Muscle of back (tissue), 13 donors: ENCODE results near the gene TIAM1. TPM values are rescaled to one million over a fixed set of nuclear protein-coding genes. Genes with fewer than 3 reads are reported as not detected.

Source experiments
- DNase-seq, 3 donors: peaks; one replicate each; pipeline versions ENCODE4 v3.0.0 to v3.0.0-alpha.2; 2013
- long read RNA-seq, 9 donors: transcript quantifications; one replicate each; lab custom pipeline, GENCODE V29; 2026
- polyA plus RNA-seq, 10 donors: library from polyadenylated mRNA; unstranded; fragments of 120-200 nt; gene quantifications; one replicate each; pipeline ENCODE4 v1.2.1, GENCODE V29; 2013; ENCODE audit not compliant: insufficient read length in 10 of 10

Gene TIAM1, protein sequence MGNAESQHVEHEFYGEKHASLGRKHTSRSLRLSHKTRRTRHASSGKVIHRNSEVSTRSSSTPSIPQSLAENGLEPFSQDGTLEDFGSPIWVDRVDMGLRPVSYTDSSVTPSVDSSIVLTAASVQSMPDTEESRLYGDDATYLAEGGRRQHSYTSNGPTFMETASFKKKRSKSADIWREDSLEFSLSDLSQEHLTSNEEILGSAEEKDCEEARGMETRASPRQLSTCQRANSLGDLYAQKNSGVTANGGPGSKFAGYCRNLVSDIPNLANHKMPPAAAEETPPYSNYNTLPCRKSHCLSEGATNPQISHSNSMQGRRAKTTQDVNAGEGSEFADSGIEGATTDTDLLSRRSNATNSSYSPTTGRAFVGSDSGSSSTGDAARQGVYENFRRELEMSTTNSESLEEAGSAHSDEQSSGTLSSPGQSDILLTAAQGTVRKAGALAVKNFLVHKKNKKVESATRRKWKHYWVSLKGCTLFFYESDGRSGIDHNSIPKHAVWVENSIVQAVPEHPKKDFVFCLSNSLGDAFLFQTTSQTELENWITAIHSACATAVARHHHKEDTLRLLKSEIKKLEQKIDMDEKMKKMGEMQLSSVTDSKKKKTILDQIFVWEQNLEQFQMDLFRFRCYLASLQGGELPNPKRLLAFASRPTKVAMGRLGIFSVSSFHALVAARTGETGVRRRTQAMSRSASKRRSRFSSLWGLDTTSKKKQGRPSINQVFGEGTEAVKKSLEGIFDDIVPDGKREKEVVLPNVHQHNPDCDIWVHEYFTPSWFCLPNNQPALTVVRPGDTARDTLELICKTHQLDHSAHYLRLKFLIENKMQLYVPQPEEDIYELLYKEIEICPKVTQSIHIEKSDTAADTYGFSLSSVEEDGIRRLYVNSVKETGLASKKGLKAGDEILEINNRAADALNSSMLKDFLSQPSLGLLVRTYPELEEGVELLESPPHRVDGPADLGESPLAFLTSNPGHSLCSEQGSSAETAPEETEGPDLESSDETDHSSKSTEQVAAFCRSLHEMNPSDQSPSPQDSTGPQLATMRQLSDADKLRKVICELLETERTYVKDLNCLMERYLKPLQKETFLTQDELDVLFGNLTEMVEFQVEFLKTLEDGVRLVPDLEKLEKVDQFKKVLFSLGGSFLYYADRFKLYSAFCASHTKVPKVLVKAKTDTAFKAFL (N-terminal part only)
- 10 to 100 TPM in 8 of 10 donors, 1 to 10 TPM in 2; 8.6 to 23.1 (median 12.9) TPM for polyA plus RNA-seq
- long read RNA-seq, donor 1, partial matches to known transcripts: 0 of 1 reads
- long read RNA-seq, donor 1, other reads (novel, unspliced or antisense): 0 of 1 reads
- long read RNA-seq, donor 2: 0 reads
- long read RNA-seq, donor 3: 0 reads
- long read RNA-seq, donor 4: 0 reads
- long read RNA-seq, donor 5, partial matches to known transcripts: 0 of 1 reads
- long read RNA-seq, donor 5, other reads (novel, unspliced or antisense): 0 of 1 reads
- long read RNA-seq, donor 6: 0 reads
- long read RNA-seq, donor 7, partial matches to known transcripts: 8 of 8 reads
- long read RNA-seq, donor 7, other reads (novel, unspliced or antisense): 0 of 8 reads
- long read RNA-seq, donor 8, partial matches to known transcripts: 9 of 9 reads
- long read RNA-seq, donor 8, other reads (novel, unspliced or antisense): 0 of 9 reads
- long read RNA-seq, donor 9, partial matches to known transcripts: 0 of 1 reads
- long read RNA-seq, donor 9, other reads (novel, unspliced or antisense): 0 of 1 reads

DNA sequence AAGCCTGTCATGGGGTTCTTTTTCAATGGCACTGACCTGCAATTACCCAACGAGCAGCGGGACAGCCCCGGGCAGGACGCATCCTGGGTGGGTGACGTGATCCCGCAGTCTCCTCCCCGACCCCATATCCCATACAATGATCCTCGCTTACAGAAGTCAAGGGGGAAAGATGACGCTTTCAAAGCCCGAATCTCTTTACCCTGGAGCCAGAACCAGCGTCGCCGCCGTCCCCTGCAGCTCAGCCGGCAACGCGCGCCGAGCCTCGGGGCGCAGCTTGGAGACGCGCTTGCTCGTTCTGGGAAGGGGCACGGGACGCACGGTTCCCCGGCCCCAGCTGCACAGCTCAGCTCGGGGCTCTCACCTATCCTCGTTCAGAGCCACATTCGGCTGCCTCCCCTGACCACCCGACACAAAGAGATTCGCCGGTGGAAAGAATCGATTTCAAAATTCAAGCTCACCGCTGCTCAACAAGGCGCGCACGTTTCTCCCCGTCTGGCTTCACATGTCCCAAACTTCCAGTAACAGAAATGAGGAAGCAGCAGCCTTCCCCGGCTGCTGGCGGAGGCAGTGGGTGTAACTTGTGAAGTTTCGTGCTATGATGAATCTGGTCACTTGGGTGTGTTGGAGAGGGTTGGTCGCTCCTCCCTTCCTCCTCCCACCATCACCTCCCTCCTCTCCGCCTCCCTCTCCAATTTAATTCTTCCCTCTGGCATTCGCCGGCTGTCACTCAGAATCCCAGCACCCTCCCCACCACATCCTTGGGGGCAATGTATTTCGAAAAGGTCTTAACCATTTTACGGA lies at the start of gene TIAM1:
TIAM1 (minus strand) TSS at position 582 of the 801 bp plus-strand sequence. CDS start 77,289 bp downstream, outside the sequence.
- peak; percentile 77 to 92 (median 87) for DNase-seq

DNA sequence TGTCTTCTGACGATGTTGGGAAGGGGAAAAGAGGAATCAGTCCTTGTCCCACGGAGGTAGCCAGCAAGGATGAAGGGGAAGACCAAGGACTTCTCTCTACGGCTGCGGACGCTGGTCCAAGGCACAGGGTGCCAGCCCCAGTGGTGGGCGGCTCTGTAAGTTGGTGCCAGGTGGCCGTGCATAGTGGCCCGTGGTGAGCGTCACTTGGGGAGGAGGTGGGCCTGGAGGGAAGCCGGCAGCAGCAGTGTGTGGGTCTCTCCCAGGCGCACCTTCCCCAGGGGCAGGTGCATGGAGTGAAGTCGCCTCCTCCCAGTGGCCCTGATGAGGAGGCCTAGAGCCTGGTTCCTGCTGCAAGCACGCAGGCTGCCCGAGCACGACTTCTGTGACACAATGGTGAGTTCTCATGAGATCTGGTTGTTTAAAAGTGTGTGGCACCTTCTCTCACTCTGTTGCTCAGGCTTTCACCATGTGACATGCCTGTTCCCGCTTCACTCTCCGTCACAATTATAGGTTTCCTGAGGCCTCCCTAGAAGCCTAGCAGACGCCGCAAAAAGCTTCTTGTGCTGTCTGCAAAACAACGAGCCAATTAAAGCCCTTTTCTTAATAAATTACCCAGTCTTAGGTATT lies 43.6 kb upstream of the TIAM1 start:
- DNase-seq: no peak

DNA sequence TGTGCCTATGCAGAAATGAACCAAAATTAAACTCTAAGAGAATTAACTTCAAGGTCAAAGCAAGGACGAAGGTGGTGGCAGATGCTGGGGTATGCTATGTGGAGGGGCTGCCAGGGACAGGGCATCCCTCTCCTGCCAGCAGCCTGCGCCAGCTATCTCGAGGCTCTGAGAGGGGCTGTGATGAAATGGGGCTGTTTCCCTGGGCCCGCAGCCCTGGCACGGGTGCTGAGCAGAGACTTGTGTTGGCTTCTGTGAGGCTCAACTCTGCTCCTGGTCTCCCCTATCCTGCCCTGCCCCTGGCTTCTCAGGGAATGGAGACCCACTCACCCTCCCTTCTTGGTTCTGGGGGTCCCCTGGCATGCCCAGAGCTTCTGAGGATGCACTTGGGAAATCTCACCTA lies 41.9 kb upstream of the TIAM1 start:
- DNase-seq: no peak

DNA sequence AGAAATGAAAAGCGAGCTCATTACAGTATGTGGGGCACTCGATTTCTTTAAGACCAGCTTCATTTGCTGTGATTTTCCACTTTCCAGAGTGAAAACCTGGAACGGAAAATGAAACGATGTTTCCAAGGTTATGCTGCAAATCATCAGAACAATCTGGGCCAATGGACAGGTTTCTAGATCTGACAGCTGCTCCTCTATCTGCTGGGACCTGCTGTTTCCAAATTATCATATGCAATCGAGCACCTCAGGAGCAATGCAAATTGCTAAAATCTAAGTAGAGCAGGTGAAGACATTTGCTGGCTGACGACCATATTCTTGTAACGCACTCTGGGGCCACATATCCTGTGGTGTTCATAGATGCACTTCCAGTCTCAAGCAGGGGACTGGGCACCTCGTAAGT lies 39.7 kb upstream of the TIAM1 start:
- no peak for DNase-seq

DNA sequence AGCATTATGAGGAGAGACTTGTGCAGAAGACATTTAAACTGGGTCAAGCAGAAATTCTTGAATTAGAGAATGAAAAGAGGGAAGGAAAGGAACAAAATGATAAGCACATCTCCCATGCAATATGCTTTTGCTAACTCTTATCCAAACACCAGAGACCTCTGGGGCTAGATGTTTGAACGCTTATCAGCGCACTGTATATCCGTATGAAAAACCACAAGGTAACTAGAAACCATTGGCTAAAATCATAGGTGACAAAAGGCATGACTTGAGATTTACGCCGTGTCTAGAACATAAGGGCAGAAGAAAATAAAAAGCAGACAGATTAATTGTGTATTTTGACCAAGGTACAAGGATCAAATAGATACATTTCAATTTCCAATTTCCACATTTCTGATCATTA lies 38.0 kb upstream of the TIAM1 start:
- DNase-seq: no peak

DNA sequence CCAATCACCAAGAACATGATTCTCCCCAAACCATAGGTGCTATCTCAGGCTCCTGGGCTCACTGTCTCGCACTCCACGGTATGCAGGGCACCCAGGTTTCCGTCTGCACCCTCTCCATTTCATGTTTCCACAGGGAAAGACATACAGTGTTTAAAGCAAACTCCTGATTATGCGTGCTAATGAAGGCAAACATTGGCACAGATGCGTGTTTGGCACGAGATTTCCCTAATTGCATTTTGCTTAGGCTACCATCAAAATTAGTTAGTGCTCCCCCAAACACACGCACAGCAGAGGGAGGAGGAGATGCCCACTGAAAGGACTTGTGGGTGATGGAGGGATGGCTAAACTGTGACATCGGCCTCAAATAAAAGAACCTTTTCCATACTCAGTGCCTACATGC lies 32.2 kb upstream of the TIAM1 start:
- no peak for DNase-seq

DNA sequence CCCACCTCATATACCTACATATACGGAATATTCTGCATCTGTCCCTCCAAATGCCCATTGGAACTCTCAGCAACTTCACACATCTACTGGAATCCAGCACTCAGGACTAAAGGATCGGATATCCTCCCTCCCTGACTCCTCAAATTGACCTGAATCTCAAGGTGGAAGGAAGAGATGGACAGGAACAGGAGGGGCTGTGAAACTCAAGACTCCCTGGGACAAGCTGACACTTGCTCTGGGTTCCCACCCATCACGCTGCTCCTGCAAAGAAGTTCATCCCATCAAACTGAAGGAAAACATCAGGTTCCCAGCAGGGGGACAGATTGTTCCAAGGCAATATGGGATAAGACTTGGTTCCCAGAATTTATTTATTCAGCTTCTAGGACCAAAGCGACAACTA lies 30.3 kb upstream of the TIAM1 start:
- no peak for DNase-seq

DNA sequence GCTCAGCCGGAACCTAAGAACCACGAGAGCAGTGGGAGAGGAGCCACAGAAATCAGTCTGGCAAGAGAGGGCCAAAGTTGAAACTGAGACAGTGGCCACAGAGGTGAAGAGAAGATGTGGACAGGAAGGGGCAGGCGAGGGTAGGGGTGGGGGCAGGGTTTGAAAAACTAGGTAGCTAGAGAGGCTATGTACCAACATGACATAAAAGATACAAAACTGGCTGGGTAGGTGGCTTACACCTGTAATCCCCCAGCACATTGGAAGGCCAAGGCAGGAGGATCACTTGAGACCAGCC lies 28.4 kb upstream of the TIAM1 start:
- no peak for DNase-seq

DNA sequence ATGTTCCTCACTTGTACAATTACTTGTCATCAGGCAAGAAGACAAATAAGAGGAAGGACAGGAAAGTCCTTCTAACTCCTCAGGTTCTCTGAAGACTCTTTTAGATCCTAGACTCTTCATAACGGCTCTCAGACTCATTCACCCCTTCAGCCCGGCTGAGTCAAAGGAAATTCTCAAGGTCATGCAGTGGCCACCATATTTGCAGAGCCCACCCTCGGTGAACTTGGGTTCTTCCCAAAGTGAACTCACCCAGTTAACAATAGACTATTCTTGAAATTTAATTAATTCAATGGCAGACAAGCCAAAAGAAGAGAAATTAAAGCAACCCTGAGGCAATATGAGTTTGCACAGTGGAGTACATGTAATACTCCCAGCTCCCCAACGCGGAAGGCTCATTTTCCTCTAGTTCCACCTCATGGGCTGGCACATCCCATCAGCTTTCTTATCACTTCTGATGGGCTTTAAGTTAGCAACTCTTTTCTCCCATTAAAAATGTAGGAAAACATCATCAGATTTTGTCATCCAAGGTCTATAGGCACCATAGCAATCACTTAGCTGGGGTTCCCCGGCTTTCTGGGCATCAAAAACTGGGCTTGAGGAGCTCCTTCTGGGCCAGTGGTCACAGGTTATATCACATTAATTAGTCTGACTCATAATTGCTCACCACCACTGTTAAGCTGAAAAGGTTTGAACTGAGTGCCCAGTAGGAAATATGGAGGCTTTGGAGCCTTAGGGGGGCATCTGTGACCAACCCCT lies 27.8 kb upstream of the TIAM1 start:
- peak in 1 of 3 donors; percentile 13 for DNase-seq

DNA sequence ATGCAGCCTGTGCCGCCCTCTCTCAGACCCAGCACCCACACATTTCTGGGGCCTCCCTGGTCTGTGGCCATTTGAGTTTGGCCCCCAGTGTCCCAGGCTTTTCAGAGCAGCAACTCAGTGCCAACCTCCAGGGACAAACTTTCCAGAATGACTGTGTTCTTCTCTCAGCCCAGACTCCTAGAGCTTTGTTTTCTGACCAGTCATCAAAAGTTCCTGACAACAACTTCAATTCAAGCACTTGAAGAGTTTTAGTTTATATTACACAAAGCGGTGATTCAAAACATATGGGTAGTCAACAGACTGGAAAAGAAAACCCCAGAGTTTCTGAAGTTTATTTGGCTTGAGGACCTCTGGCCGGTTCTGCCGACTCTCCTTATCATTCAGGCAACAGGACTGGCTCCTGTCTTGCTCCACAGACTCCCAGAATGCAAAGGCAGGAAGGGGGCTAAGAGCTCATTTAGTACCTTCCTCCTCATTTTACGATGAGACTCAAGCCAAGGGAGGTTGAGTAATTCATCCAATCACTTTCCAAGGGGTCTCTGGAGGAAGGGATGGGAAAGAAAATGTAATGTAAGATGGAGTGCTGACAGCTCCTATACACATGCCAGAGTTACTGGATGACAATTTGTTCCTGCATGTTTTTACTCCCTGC lies 27.0 kb upstream of the TIAM1 start:
- peak; percentile 71 to 92 (median 80) for DNase-seq

DNA sequence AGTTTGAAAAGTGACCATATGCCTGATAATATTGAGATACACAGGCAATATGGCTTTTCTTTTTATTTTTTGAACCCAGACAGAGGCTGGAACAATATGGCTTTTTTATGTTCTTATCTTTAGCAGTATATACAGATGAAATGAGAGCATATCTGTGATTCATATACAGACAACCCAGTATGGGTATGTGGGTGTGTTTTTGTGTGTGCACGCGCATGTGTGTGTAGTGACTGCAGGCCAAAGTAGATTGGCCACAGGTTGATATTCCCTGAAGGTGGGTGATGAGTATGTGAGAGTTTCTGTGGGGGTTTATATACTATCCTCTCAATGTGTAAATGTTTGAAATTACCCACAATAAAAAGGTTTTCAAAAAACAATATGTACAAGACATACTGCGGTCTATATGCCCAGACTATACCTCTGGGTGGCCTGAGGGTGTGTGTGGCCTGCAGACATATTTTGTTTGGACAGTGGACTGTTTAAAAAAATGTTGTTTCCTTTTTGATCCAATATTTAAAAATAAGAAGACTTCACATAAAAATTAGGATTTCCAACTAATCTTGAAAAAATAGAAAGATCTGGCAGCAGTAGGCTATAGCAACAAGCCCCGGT lies 26.3 kb upstream of the TIAM1 start:
- DNase-seq: no peak

DNA sequence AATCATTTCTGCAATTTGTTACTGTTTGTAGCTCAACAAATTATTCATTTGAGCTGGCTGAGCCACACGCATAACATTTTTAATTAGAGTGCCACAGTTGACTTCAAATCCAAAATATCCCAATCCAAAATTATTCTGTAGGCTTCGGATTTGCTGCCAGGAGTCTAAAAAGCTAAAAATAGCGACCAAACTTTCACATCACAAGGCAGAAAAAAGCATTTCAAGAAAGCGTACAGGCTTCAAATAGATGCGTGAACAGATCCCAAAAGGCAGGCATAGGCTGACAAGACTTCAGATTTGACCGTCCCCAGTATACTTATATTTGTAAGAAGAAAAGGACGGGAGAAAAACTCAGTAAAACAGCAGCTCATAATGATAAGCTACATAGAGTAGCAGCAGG lies 24.3 kb upstream of the TIAM1 start:
- DNase-seq: no peak

DNA sequence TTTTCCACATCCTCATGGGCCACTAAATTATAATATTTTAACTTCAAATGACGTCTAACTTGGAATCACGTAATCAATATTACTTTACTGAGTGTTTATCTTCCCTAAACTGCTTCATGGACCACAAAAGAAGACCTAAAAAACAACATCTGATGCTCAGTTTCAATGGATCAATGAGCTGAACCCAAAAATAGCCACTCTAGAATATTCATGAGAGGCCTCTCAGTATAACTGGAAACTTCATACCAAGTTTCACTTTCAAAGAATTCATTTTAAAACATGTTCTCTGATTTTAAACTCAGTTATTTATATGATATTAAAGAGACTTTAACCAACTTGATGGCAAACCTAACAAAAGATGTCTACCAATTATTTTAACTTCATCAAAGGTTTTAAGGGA lies 23.7 kb upstream of the TIAM1 start:
- no peak for DNase-seq

DNA sequence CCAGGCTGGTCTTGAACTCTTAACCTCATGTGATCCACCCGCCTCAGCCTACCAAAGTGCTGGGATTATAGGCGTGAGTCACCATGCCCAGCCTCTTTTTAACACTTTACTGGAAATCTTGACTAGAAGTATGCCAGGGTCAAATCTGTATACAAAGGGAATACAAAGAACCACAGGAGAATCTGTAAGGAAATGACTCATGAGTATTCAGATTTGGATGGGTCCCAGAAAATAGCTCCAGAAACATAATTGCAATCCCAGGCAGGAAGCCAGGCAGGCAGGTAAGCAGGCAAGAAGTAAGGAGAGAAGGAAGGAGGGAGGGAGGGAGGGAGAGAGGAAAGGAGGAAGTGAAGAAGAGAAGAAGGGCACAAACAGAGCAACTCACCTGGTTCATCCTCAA lies 22.8 kb upstream of the TIAM1 start:
- peak in 1 of 3 donors; percentile 77 for DNase-seq

DNA sequence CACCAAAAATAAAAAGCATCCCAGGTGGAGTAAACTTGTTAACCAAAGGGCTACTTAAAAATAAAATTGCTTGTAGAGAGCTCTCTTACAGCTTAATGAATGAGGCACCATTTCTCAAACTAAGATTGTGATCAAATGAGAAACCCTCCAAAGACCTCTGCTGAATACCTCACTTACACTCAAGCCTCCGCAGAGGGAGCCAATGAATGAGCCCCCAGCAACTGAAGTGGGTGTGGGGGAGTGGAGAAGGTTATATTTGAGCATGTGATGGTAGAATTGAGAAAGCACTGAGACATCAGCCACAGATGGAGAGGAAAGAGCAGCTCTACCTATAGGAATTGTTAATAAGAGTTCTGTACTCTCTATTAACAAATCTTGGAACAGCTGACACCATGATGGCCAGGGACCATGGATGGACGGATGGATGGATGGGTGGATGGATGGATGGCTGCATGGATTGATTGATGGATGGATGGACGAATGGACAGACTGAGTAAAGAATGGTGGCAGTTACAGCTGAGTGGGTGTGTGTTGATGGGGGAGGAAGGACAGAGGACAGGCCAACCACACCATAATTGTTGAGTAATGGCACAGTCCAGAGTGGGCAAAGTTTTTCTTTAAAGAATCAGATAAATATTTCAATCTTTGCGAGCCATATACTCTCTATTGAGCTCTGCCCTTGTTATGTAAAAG lies 20.3 kb upstream of the TIAM1 start:
- no peak for DNase-seq

DNA sequence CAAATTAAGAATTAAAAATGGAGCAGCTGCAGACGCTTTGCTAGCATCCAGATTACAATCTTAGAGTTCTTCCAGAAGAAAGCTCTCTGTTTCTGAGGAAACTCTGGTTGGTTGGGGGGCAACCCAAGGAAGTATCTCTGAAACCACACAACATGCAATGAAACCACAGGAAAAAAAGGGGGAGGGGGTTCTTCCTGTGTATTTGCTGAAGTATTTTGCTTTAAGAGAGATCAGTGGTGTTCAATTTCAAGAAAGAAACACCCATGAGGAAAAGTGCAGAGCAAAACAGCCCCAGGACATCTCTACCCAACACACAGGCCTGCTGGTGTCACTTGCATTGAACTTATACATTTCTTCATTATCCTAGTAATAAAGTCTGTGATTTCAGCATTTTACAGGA lies 19.7 kb upstream of the TIAM1 start:
- DNase-seq: no peak

DNA sequence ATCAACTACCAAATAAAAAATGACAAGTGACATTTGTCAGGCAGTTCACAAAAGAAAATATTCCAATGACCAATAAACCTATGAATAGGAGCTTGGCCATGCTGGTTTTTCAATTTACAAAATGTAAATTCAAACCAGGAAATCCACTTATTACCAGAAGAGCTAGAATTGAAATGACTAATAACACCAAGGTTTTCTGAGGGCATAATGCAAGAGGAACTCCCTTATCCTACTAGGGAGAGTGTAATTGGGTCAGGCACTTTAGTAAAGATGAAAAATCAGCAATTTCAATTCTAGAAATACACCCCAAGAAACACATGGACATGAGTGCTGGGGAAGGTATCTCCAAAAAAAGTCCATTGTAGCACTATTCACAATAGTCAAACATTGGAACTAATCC lies 16.7 kb upstream of the TIAM1 start:
- DNase-seq: no peak

DNA sequence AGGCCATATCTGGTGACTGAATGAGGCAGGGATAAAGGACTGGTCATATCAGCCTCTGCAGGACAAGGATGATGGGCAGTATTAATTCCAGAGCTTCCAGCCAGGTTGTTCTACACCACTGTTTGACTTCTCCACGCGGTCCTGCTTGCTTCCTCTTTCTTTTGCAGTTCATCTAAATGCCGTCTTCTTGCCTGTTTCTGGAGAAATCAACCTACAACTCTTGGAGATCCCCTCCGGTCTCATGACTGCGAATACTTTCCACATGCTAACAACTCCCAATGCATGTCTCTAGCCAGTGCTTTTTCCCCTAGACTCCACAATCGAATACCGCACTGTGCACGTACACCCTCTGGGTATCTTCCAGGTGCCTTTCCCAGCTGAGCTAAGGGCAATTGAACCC lies 14.1 kb upstream of the TIAM1 start:
- no peak for DNase-seq
